K562 (cell line): ENCODE results near the gene SEMA6B. TPM values are rescaled to one million over a fixed set of nuclear protein-coding genes. Genes with fewer than 3 reads are reported as not detected.

ENCODE experiments used
- ATF2 ChIP-seq: sonication (generic); formaldehyde crosslinking; IDR thresholded peaks from 2 replicates; pipeline ENCODE4 v1.8.1; 2022; ENCODE audit warnings: missing genetic modification reagents
- GABPB1 ChIP-seq: sonication (generic); formaldehyde crosslinking; IDR thresholded peaks from 2 replicates; pipeline ENCODE4 v1.8.0; 2022; ENCODE audit warnings: mild to moderate bottlenecking, missing genetic modification reagents
- KDM1A ChIP-seq, 2 experiments: fragments of 450-650 bp; IDR thresholded peaks; 2 replicates each; pipeline ENCODE4 v1.6.1; 2016; ENCODE audit warnings: mild to moderate bottlenecking in 2 of 2
- MCM3 ChIP-seq: fragments of 450-650 bp; IDR thresholded peaks from 2 replicates; pipeline ENCODE4 v1.6.1; 2016
- MGA ChIP-seq: fragments of 450-650 bp; IDR thresholded peaks from 2 replicates; pipeline ENCODE4 v1.6.1; 2016; ENCODE audit warnings: mild to moderate bottlenecking, moderate library complexity
- TRIM28 ChIP-seq: fragments of 450-650 bp; IDR thresholded peaks from 2 replicates; pipeline ENCODE4 v1.6.1; 2017
- polyA plus RNA-seq, 8 experiments: library from polyadenylated mRNA; depleted of rRNA in 4 of 8; stranded (reverse) in 5 of 8; unstranded in 3 of 8; fragments of >200 nt; fragmentation: Nextera tagmentation in 2 of 8; fragmentation: Illumina TruSeq in 1 of 8; extraction: Ambion mirVana in 2 of 8; extraction: Trizol in 1 of 8; gene quantifications; 2 replicates each; pipeline versions ENCODE4 v1.2.1 to v1.2.3, GENCODE V29; 2011 to 2014; ENCODE audit warnings: inconsistent platforms in 1 of 8, missing spikeins in 1 of 8
- total RNA-seq, 7 experiments: library from RNA; depleted of rRNA in 6 of 7; stranded (reverse); fragments of >200 nt in 6 of 7; fragmentation: Illumina TruSeq in 2 of 7; extraction: Trizol in 2 of 7; gene quantifications; 2 replicates each; pipeline versions ENCODE4 v1.2.1 to v1.2.3, GENCODE V29; 2011 to 2021; ENCODE audit warnings: low replicate concordance in 1 of 7
- TF ChIP-seq, protein P1 (sequence below), 2 experiments: fragments of 450-650 bp; conservative IDR thresholded peaks; 2 replicates each; pipeline ENCODE4 v1.6.1; 2017; ENCODE audit warnings: mild to moderate bottlenecking in 2 of 2, moderate library complexity in 2 of 2

SEMA6B gene
- total and polyA plus RNA-seq, 9 of the 15 experiments (the other 6 are each of a cell fraction or from before 2014, with no cell fraction given) = 0.65 to 4.6 (median 2.5) TPM; not detected in 2

DNA sequence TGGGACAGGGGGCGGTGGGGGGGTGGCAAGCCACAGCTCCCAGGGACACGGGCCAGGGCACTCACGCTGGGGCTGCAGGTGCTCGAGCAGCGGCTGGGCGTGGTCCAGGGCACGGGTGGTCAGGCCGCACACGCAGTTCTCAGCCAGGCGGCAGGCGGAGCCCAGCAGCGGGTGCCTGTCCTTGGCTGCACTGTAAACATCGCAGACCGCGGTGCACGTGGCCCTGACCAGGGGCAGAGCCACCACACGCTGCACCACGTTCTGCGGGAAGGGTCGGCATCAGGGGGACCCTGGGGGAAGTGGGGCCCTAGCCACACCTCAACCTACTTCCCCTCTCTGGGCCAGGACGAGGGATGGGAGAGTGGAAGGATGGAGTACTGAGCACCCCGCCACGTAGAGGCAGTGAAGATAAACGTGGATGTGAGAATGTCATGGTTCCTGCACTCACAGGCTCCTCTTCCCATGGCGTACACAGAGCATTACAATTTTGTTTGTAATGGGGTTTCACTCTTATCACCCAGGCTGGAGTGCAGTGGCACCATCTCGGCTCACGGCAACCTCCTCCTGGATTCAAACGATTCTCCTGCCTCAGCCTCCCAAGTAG is 27.8 kb downstream of the SEMA6B start (continued):
- TF ChIP-seq GABPB1 (CRISPR knock-in tag) (no peak), ATF2 (CRISPR knock-in tag) (no peak), TRIM28 (no peak), MCM3 (no peak), KDM1A (IDR thresholded peaks at IDR 0.05) (0 out of 4 replicates have a peak, but pooled peaks of 1 of the 2 experiments have one; percentile 5), MGA (0 out of 2 replicates have a peak, but pooled peaks have one; percentile 27)
- TF ChIP-seq, protein P1, sequence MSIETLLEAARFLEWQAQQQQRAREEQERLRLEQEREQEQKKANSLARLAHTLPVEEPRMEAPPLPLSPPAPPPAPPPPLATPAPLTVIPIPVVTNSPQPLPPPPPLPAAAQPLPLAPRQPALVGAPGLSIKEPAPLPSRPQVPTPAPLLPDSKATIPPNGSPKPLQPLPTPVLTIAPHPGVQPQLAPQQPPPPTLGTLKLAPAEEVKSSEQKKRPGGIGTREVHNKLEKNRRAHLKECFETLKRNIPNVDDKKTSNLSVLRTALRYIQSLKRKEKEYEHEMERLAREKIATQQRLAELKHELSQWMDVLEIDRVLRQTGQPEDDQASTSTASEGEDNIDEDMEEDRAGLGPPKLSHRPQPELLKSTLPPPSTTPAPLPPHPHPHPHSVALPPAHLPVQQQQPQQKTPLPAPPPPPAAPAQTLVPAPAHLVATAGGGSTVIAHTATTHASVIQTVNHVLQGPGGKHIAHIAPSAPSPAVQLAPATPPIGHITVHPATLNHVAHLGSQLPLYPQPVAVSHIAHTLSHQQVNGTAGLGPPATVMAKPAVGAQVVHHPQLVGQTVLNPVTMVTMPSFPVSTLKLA (conservative IDR thresholded peaks at IDR 0.05) = peak; percentile 80 to 86
